ENCODE data around the gene ZSWIM4.

DNA sequence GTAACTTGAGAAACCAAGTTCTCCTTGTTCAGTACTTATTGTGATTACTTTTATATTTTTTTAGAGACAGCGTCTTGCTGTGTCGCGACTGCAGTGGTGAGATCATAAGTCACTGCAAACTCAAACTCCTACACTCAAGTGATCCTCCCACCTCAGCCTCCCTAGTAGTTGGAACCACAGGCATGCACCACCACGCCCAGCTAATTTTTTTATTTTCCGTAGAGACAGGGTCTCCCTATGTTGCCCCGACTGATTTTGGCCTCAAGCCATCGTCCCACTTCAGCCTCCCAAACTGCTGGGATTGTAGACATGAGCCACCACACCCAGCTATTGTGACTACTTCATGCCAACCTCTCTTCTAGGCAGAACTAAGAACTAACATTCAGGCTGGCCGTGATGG, 12.7 kb upstream of the ZSWIM4 start:
- TF ChIP-seq CTCF (IDR thresholded peaks at IDR 0.05): no peak
- TF ChIP-seq POLR2A (IDR thresholded peaks at IDR 0.05): no peak

Measured in right lobe of liver (tissue), 4 donors.